IMR-90 (cell line): ENCODE data around the gene DDX19B. TPM values are rescaled to one million over a fixed set of nuclear protein-coding genes. Genes with fewer than 3 reads are reported as not detected.

Source experiments
- ATAC-seq: fragments of 200-7000 bp; cut with Tn5 transposase; 2 replicates; pipeline ENCODE4 v1.9.1; 2020; ENCODE audit warnings: low read depth, mild to moderate bottlenecking, moderate library complexity
- BruUV-seq: library from RNA; stranded (reverse); fragments of 400-500 nt; replicated peaks from 2 replicates; lab custom pipeline; 2021; lab: Mats Ljungman, UMichigan
- CTCF ChIA-PET: fragments of 300-600 bp; formaldehyde crosslinking; extraction: SDS; loops from one replicate; lab custom pipeline; 2021; ENCODE audit warnings: antibody characterized with exemption; lab: Yijun Ruan, JAX
- POLR2A ChIA-PET: fragments of 300-600 bp; sonication (Branson Sonifier 250); formaldehyde crosslinking; loops from one replicate; lab custom pipeline; 2022; ENCODE audit warnings: antibody characterized with exemption; ENCODE audit not compliant: unreplicated experiment; lab: Charles Lee
- DNase-seq: peaks from one replicate; pipeline ENCODE4 v3.0.0; 2013
- H2AFZ ChIP-seq: replicated peaks from 2 replicates; pipeline ENCODE3; 2013; ENCODE audit warnings: low read length, mild to moderate bottlenecking; ENCODE audit not compliant: poor library complexity
- H2AK5ac ChIP-seq: 2 replicates; pipeline ENCODE4 v1.6.1; 2013; ENCODE audit warnings: low read depth, low read length, inconsistent platforms
- H2AK9ac ChIP-seq: replicated peaks from 2 replicates; pipeline ENCODE3; 2013; ENCODE audit warnings: mild to moderate bottlenecking, low read depth, low read length, moderate library complexity; ENCODE audit not compliant: poor library complexity
- H2BK120ac ChIP-seq: 2 replicates; pipeline ENCODE4 v1.6.1; 2013; ENCODE audit warnings: low read depth, low read length, inconsistent platforms
- H2BK15ac ChIP-seq: 3 replicates; pipeline ENCODE4 v1.6.1; 2013; ENCODE audit warnings: low read depth, low read length, inconsistent platforms
- H2BK20ac ChIP-seq: 2 replicates; pipeline ENCODE4 v1.6.1; 2013; ENCODE audit warnings: low read depth, mild to moderate bottlenecking, inconsistent platforms, low read length, moderate library complexity
- H2BK5ac ChIP-seq: 2 replicates; pipeline ENCODE4 v1.6.1; 2013; ENCODE audit warnings: mild to moderate bottlenecking, low read depth, low read length, inconsistent platforms; ENCODE audit not compliant: poor library complexity, severe bottlenecking
- H3K14ac ChIP-seq: replicated peaks from 2 replicates; pipeline ENCODE4 v1.6.1; 2013; ENCODE audit warnings: low read depth, low read length, inconsistent platforms
- H3K18ac ChIP-seq: 2 replicates; pipeline ENCODE4 v1.6.1; 2013; ENCODE audit warnings: low read depth, low read length, control low read depth
- H3K23ac ChIP-seq: 2 replicates; pipeline ENCODE4 v1.6.1; 2013; ENCODE audit warnings: low read depth, low read length, inconsistent platforms
- H3K27ac ChIP-seq: 2 replicates; pipeline ENCODE4 v1.5.1; 2013; ENCODE audit warnings: mild to moderate bottlenecking, control low read depth, low read length; ENCODE audit not compliant: insufficient read depth
- H3K27me3 ChIP-seq: 2 replicates; pipeline ENCODE4 v1.6.1; 2013; ENCODE audit warnings: low read length; ENCODE audit not compliant: control insufficient read depth, insufficient read depth
- H3K36me3 ChIP-seq: 2 replicates; pipeline ENCODE4 v1.6.1; 2013; ENCODE audit warnings: low read length, mixed read lengths; ENCODE audit not compliant: control insufficient read depth, insufficient read depth
- H3K4ac ChIP-seq: 2 replicates; pipeline ENCODE4 v1.6.1; 2013; ENCODE audit warnings: low read depth, low read length, inconsistent platforms
- H3K4me1 ChIP-seq: 2 replicates; pipeline ENCODE4 v1.6.1; 2013; ENCODE audit warnings: low read length, mixed read lengths; ENCODE audit not compliant: control insufficient read depth, insufficient read depth
- H3K4me2 ChIP-seq: 2 replicates; pipeline ENCODE4 v1.6.1; 2013; ENCODE audit warnings: low read depth, mild to moderate bottlenecking, control low read depth, low read length, moderate library complexity
- H3K4me3 ChIP-seq: 2 replicates; pipeline ENCODE4 v1.5.1; 2013; ENCODE audit warnings: low read depth, mild to moderate bottlenecking, control low read depth, low read length, moderate library complexity; ENCODE audit not compliant: insufficient read depth
- H3K56ac ChIP-seq: 2 replicates; pipeline ENCODE4 v1.6.1; 2013; ENCODE audit warnings: low read length, inconsistent platforms; ENCODE audit not compliant: insufficient read depth; ENCODE audit errors: extremely low read depth
- H3K79me1 ChIP-seq, 2 experiments: 2 replicates each; pipeline ENCODE4 v1.6.1; 2013; ENCODE audit warnings: low read length in 2 of 2, inconsistent platforms in 1 of 2, low read depth in 1 of 2
- H3K9ac ChIP-seq: 2 replicates; pipeline ENCODE4 v1.6.1; 2013; ENCODE audit warnings: low read depth, low read length, control low read depth
- H3K9me1 ChIP-seq: 2 replicates; pipeline ENCODE4 v1.6.1; 2013; ENCODE audit warnings: low read length, inconsistent platforms; ENCODE audit not compliant: insufficient read depth
- H3K9me3 ChIP-seq: 2 replicates; pipeline ENCODE4 v1.6.1; 2013; ENCODE audit warnings: low read length; ENCODE audit not compliant: control insufficient read depth, insufficient read depth
- H4K20me1 ChIP-seq: 2 replicates; pipeline ENCODE4 v1.6.1; 2013; ENCODE audit warnings: low read length, inconsistent platforms; ENCODE audit not compliant: insufficient read depth
- H4K5ac ChIP-seq: 2 replicates; pipeline ENCODE4 v1.6.1; 2013; ENCODE audit warnings: mild to moderate bottlenecking, low read depth, low read length, control low read depth
- H4K8ac ChIP-seq, 2 experiments: 2 replicates each; pipeline ENCODE4 v1.6.1; 2013; ENCODE audit warnings: low read depth in 2 of 2, low read length in 2 of 2, control low read depth in 1 of 2, inconsistent platforms in 1 of 2
- H4K91ac ChIP-seq: 2 replicates; pipeline ENCODE4 v1.6.1; 2013; ENCODE audit warnings: low read depth, low read length, inconsistent platforms; ENCODE audit not compliant: insufficient read depth
- CHD1 ChIP-seq: IDR thresholded peaks from 2 replicates; pipeline ENCODE4 v1.6.1; 2012; ENCODE audit warnings: low read depth, low read length, improper control_type of control experiment
- FOS ChIP-seq: fragments of 150-350 bp; IDR thresholded peaks from 2 replicates; pipeline ENCODE4 v1.6.1; 2016; ENCODE audit warnings: low read depth, low read length
- MAFK ChIP-seq: IDR thresholded peaks from 2 replicates; pipeline ENCODE4 v1.6.1; 2012; ENCODE audit warnings: low read depth, low read length, improper control_type of control experiment
- MAZ ChIP-seq: IDR thresholded peaks from 2 replicates; pipeline ENCODE4 v1.6.1; 2012; ENCODE audit warnings: low read depth, mild to moderate bottlenecking, low read length, improper control_type of control experiment, moderate library complexity, borderline replicate concordance
- MXI1 ChIP-seq: IDR thresholded peaks from 2 replicates; pipeline ENCODE4 v1.6.1; 2012; ENCODE audit warnings: low read depth, mild to moderate bottlenecking, low read length, moderate library complexity, borderline replicate concordance
- NFE2L2 ChIP-seq: fragments of 150-350 bp; IDR thresholded peaks from 2 replicates; pipeline ENCODE4 v1.6.1; 2016; ENCODE audit warnings: low read depth, mild to moderate bottlenecking, low read length
- RAD21 ChIP-seq: IDR thresholded peaks from 2 replicates; pipeline ENCODE4 v1.6.1; 2012; ENCODE audit warnings: low read length, improper control_type of control experiment
- RCOR1 ChIP-seq: IDR thresholded peaks from 2 replicates; pipeline ENCODE4 v1.6.1; 2012; ENCODE audit warnings: mild to moderate bottlenecking, low read length, improper control_type of control experiment; ENCODE audit not compliant: insufficient replicate concordance
- RFX5 ChIP-seq: IDR thresholded peaks from 2 replicates; pipeline ENCODE4 v1.8.0; 2012; ENCODE audit warnings: low read depth, mild to moderate bottlenecking, low read length, moderate library complexity
- SMC3 ChIP-seq: fragments of 150-350 bp; IDR thresholded peaks from 2 replicates; pipeline ENCODE4 v1.6.1; 2016; ENCODE audit warnings: low read depth, mild to moderate bottlenecking, antibody characterized with exemption, low read length, moderate library complexity
- WGBS, 2 experiments: methylation state at CpG; one replicate each; pipeline versions ENCODE4 v1.1.5 to v1.1.7; 2013; ENCODE audit warnings: missing lambda C conversion rate in 2 of 2; ENCODE audit not compliant: insufficient read length in 1 of 2; ENCODE audit errors: extremely low coverage in 2 of 2; 5-methylcytosine and 5-hydroxymethylcytosine counted together
- dilution Hi-C: fragments of 300-500 bp; cut with HindIII; formaldehyde crosslinking; loops from one replicate; pipeline ENCODE4 v1.14.3; 2018; ENCODE audit warnings: low sequenced_read_pairs; ENCODE audit not compliant: unreplicated experiment
- in situ Hi-C: fragments of 300-500 bp; cut with MboI; formaldehyde crosslinking; loops from 3 replicates; pipeline ENCODE4 v1.14.3; 2019; ENCODE audit warnings: low sequenced_read_pairs, inconsistent platforms, mixed read lengths
- intact Hi-C: fragments of 100-400 bp; cut with micrococcal nuclease; formaldehyde crosslinking; loops from 2 replicates; pipeline ENCODE4 v1.10.0; 2022
- polyA plus RNA-seq, 3 experiments: library from polyadenylated mRNA; depleted of rRNA; stranded (reverse); fragments of >200 nt; gene quantifications; 2 replicates each; pipeline ENCODE4 v1.2.3, GENCODE V29; 2012; ENCODE audit warnings: low replicate concordance in 1 of 3
- total RNA-seq: library from RNA; depleted of rRNA; stranded (reverse); fragments of >200 nt; gene quantifications from 2 replicates; pipeline ENCODE4 v1.2.3, GENCODE V29; 2012
- TF ChIP-seq, protein P1 (sequence below): fragments of 150-350 bp; IDR thresholded peaks from 2 replicates; pipeline ENCODE4 v1.6.1; 2017; ENCODE audit warnings: mild to moderate bottlenecking, antibody characterized with exemption, low read length, low read depth
- TF ChIP-seq, protein P2 (sequence below): conservative IDR thresholded peaks from 2 replicates; pipeline ENCODE4 v1.5.1; 2012; ENCODE audit warnings: mild to moderate bottlenecking, low read depth, low read length, improper control_type of control experiment

Gene DDX19B
- total and polyA plus RNA-seq, 2 of the 4 experiments (the other 2 are of a cell fraction): 33.3 to 41.0 TPM

DNA sequence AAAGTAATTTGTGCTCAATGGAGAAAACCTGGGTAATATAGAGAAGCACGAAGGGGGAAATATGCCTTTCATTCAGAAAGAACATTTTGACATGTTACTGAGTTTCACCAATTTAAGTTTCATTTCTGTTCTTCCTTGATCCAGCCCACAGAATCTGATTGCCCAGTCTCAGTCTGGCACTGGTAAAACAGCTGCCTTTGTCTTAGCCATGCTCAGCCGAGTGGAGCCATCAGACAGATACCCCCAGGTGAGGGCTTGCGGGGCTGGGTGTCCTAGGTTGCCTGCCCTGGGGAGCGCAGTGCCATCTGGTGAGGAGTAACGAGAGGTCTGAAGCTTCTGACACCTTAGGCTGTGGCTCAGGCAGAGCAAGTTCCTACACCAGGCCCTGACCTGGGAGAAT, 65.4 kb downstream of the DDX19B start:
- H2AK5ac ChIP-seq: no peak overlapping the region
- no peaks in the 10 kb centered on the region for H3K9me3 ChIP-seq
- intact Hi-C loops (no loop called here), in situ Hi-C loops (no loop called here), dilution Hi-C loops (no loop called here)
- ChIA-PET CTCF (no interaction called here), POLR2A (no interaction called here)
- H2AK9ac ChIP-seq: no peak overlapping the region
- H3K4me3 ChIP-seq: no peak overlapping the region
- no peaks in the 10 kb centered on the region for H3K27me3 ChIP-seq
- H3K14ac ChIP-seq: no peak overlapping the region
- H4K91ac ChIP-seq: no peak overlapping the region
- peaks cover 0 to 2% of the 10 kb centered on the region in 2 experiments; a peak in 3 of 4 replicates for H3K79me1 ChIP-seq
- no peaks in the 10 kb centered on the region for H3K4me1 ChIP-seq
- H4K5ac ChIP-seq: no peak overlapping the region
- H3K4me2 ChIP-seq: no peak overlapping the region
- H3K4ac ChIP-seq: no peak overlapping the region
- no peak overlapping the region for H2AFZ ChIP-seq
- no peak for DNase-seq
- ATAC-seq: no peak
- no peak overlapping the region for H4K8ac ChIP-seq
- no peak overlapping the region for H3K9ac ChIP-seq
- H2BK20ac ChIP-seq: no peak overlapping the region
- no peaks in the 10 kb centered on the region for H4K20me1 ChIP-seq
- H3K9me1 ChIP-seq: no peaks in the 10 kb centered on the region
- 67% methylated on average over 1 of the region's 5 CpGs; no CpG with 5 or more reads in 1 of the 2 experiments for WGBS, 2 experiments
- H3K36me3 ChIP-seq: peaks cover 68% of the 10 kb centered on the region
- TF ChIP-seq MAZ: no peak
- TF ChIP-seq, protein P1, sequence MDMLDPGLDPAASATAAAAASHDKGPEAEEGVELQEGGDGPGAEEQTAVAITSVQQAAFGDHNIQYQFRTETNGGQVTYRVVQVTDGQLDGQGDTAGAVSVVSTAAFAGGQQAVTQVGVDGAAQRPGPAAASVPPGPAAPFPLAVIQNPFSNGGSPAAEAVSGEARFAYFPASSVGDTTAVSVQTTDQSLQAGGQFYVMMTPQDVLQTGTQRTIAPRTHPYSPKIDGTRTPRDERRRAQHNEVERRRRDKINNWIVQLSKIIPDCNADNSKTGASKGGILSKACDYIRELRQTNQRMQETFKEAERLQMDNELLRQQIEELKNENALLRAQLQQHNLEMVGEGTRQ: no peak
- TF ChIP-seq MAFK: no peak
- TF ChIP-seq CHD1: no peak
- TF ChIP-seq SMC3: no peak
- no peak for TF ChIP-seq RCOR1
- no peak for TF ChIP-seq NFE2L2
- TF ChIP-seq RFX5: no peak
- TF ChIP-seq, protein P2, sequence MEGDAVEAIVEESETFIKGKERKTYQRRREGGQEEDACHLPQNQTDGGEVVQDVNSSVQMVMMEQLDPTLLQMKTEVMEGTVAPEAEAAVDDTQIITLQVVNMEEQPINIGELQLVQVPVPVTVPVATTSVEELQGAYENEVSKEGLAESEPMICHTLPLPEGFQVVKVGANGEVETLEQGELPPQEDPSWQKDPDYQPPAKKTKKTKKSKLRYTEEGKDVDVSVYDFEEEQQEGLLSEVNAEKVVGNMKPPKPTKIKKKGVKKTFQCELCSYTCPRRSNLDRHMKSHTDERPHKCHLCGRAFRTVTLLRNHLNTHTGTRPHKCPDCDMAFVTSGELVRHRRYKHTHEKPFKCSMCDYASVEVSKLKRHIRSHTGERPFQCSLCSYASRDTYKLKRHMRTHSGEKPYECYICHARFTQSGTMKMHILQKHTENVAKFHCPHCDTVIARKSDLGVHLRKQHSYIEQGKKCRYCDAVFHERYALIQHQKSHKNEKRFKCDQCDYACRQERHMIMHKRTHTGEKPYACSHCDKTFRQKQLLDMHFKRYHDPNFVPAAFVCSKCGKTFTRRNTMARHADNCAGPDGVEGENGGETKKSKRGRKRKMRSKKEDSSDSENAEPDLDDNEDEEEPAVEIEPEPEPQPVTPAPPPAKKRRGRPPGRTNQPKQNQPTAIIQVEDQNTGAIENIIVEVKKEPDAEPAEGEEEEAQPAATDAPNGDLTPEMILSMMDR: no peak
- no peak for TF ChIP-seq RAD21
- TF ChIP-seq MXI1: no peak
- no peak for TF ChIP-seq FOS
- H3K23ac ChIP-seq: no peak overlapping the region
- no peak overlapping the region for H2BK5ac ChIP-seq
- H2BK120ac ChIP-seq: no peak overlapping the region
- H3K18ac ChIP-seq: no peak overlapping the region
- no peak overlapping the region for H3K56ac ChIP-seq
- no peak overlapping the region for H2BK15ac ChIP-seq
- no peak overlapping the region for H3K27ac ChIP-seq
- BruUV-seq: no TSS peak
